ENCODE data around the gene KLHL21.

The KLHL21 gene

DNA sequence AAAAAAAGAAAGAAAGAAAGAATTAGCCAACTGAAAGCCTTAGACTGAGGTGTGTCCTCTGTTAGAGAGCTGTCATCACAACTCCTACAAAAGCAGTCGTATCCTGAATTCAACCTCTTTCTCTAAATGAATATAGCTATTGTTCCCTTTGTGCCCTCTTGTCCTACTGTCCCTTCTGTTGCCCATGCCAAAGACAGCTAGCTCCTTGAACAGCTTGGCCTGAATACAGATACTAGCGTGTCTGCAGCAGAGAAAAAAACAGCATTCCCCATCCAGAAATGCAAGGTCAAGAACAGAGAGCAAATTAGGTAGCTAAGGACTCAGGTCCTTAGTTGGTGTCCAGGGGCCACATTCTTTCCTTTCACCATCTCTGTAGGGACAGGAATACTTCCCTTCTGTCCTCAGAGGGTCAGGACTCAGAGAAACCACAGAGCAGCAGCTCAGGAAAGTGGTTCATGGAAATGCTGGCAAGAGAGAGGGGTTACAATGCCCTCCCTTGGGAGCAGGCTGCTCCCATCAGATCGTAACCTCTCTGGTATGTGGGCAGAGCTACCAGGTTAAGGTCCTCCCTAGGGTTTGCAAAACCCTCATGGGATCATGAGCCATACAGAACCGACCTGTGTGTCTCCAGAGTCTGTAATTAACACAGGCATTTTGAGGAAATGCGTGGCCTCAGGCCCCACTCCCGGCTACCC lies 24.7 kb downstream of the KLHL21 start:
- no peak overlapping the region for H3K4me3 ChIP-seq (ENCODE audit: low read depth, low read length)
- DNase-seq (ENCODE audit: low read depth) = no peak
- TF ChIP-seq, protein P1, sequence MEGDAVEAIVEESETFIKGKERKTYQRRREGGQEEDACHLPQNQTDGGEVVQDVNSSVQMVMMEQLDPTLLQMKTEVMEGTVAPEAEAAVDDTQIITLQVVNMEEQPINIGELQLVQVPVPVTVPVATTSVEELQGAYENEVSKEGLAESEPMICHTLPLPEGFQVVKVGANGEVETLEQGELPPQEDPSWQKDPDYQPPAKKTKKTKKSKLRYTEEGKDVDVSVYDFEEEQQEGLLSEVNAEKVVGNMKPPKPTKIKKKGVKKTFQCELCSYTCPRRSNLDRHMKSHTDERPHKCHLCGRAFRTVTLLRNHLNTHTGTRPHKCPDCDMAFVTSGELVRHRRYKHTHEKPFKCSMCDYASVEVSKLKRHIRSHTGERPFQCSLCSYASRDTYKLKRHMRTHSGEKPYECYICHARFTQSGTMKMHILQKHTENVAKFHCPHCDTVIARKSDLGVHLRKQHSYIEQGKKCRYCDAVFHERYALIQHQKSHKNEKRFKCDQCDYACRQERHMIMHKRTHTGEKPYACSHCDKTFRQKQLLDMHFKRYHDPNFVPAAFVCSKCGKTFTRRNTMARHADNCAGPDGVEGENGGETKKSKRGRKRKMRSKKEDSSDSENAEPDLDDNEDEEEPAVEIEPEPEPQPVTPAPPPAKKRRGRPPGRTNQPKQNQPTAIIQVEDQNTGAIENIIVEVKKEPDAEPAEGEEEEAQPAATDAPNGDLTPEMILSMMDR (IDR thresholded peaks at IDR 0.05; ENCODE audit: control insufficient read depth, extremely low read depth, insufficient read depth) = no peak

DNA sequence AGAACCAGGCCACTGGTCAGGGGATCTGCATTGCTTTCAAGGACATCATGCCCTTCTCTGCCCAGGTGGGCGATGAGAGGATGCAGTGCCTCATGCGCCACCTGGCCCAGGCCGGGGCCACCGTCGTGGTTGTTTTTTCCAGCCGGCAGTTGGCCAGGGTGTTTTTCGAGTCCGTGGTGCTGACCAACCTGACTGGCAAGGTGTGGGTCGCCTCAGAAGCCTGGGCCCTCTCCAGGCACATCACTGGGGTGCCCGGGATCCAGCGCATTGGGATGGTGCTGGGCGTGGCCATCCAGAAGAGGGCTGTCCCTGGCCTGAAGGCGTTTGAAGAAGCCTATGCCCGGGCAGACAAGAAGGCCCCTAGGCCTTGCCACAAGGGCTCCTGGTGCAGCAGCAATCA lies 27.9 kb downstream of the KLHL21 start:
- DNase-seq (ENCODE audit: low read depth) = no peak
- no peak overlapping the region for H3K4me3 ChIP-seq (ENCODE audit: low read depth, low read length)
- TF ChIP-seq, protein P1 (IDR thresholded peaks at IDR 0.05; ENCODE audit: control insufficient read depth, extremely low read depth, insufficient read depth) = no peak

DNA sequence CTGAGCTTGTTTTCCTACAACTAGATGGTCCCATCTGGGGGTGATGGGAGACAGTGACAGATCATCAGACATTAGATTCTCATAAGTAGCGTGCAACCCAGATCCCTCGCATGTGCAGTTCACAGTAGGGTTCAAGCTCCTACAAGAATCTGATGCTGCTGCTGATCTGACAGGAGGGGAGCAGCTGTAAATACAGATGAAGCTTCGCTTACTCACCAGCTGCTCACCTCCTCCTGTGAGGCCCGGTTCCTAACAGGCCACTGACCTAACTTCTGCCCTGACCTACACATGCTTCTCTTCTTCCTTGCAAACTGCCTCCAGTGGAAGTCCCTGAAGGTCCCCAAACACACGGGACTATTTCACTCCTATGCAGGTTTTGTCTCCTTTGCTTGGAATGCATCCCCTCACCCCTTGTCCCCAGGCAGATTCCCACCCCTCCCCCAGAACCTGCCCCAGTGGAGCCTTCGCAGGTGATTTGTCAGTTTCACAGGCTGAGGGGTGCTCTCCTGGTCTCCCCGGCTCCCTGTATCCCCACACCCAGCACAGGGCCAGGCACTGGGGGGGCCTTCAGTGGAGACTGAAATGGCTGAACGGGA lies 28.5 kb downstream of the KLHL21 start:
- TF ChIP-seq, protein P1 (IDR thresholded peaks at IDR 0.05; ENCODE audit: control insufficient read depth, extremely low read depth, insufficient read depth) = no peak
- H3K4me3 ChIP-seq (ENCODE audit: low read depth, low read length) = no peak overlapping the region
- no peak for DNase-seq (ENCODE audit: low read depth)

DNA sequence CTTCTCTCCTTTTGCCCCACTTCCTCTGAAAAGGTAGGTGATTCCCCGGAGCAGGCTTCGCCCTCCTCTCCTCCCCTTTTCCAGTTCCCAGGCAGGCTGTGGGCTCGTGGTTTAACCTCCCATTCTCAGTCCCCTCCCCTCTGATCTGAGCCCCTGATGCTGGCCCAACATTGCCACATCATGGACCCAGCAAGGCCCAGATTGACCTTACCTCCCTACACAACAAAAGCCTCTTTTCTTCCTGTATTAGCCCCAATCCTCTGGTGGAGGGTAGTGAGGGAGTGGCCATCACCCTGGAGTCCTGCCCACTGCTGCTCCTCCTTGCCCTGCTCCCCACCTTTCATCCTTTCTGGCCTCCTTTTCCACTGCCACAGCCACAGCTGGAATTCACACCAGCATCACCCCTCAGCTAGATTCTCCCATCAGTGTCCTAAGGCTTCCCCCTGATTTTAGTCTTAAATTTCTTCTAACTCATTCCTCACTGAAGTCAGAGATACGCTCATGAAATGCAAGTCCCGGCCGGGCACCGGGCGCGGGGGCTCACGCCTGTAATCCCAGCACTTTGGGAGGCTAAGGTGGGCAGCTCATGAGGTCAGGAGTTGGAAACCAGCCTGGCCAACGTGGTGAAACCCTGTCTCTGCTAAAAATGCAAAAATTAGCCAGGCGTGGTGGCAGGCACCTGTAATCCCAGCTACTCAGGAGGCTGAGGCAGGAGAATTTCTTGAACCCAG lies 29.9 kb downstream of the KLHL21 start:
- DNase-seq (ENCODE audit: low read depth) = no peak
- TF ChIP-seq, protein P1 (IDR thresholded peaks at IDR 0.05; ENCODE audit: control insufficient read depth, extremely low read depth, insufficient read depth) = no peak
- H3K4me3 ChIP-seq (ENCODE audit: low read depth, low read length) = no peak overlapping the region

DNA sequence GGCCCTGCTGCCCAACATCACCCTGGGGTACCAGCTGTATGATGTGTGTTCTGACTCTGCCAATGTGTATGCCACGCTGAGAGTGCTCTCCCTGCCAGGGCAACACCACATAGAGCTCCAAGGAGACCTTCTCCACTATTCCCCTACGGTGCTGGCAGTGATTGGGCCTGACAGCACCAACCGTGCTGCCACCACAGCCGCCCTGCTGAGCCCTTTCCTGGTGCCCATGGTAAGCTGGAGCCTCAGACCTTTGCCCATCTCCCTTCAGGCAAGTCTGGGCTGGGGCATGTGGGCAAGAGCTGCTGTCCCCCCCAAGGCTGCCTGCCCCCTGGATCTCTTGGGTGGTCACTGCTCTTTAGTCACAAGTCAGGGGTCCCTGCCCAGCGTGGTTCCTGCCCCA lies 31.7 kb downstream of the KLHL21 start:
- no peak for DNase-seq (ENCODE audit: low read depth)
- TF ChIP-seq, protein P1 (IDR thresholded peaks at IDR 0.05; ENCODE audit: control insufficient read depth, extremely low read depth, insufficient read depth) = no peak
- H3K4me3 ChIP-seq (ENCODE audit: low read depth, low read length) = no peak overlapping the region

DNA sequence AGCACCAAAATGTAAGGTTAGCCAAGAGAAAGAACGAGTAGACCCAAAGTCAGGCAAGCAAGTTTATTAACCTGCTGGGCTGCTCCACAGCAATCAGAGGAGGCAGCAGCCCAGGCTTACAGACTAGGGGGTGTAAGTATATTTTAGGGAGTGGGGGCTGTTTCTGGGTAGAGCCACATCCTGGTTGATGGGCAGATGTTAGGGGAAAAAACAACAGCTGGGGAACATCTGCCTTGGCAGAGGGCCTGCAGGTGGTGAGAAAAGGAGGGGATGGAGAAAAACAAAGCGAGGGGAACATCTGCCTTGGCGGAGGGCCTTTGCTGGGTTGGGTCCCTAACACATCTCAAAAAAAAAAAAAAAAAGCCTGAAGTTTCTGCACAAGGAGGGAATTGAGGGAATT lies 32.6 kb downstream of the KLHL21 start:
- no peak for DNase-seq (ENCODE audit: low read depth)
- H3K4me3 ChIP-seq (ENCODE audit: low read depth, low read length) = no peak overlapping the region
- TF ChIP-seq, protein P1 (IDR thresholded peaks at IDR 0.05; ENCODE audit: control insufficient read depth, extremely low read depth, insufficient read depth) = no peak

Measured in LNCaP clone FGC (cell line).